Activated CD4-positive, alpha-beta T cell treated with anti-CD3 and anti-CD28 coated beads, Interleukin-2, amount 50 U/mL, for 16 hours (primary cell): Measurements from ENCODE around the gene B3GNT9.

Source experiments
- DNase-seq: peaks from one replicate; pipeline ENCODE4 v3.0.0-alpha.2; 2020

Gene B3GNT9

DNA sequence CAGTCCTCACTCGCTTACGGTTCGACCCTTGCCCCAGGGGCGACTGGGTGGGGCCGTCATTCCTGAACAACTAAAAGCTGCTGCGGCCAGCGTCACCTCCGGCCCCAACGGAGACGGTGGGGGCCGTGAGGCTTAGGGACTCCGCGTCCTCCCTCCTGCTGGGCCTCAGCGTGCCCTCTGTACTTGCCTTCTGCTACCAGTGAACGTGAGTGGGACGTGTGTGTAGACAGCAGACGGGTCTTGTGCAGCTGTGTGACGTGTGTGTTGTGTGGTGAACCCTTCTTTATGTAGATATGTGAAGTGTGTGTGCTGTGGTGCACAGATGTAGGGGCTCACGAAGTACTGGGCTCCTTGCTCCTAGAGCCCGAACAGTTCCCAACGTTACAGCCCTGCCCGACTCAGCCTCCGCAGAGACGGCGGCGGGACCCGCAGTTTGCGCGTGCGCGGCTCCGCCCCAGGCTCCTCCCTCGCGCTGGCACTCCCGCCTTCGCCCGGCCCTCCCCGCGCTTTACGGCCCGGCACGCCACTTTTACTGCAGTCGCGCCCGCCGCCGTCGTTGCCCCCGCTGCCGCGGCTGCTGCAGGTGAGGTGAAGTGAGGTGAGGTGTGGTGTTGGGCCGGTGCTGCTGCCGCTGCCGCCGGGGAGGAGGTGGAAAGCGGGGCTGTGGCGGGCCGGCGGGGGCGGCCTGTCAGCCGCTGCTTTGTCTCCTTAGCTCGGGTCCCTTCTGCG lies 41.2 kb downstream of the B3GNT9 start, which contains the start of gene PHAF1:
PHAF1 (plus strand) TSS at position 535 of the 729 bp plus-strand sequence. CDS start 235 bp downstream, outside the sequence.
- DNase-seq: peak; percentile 96

DNA sequence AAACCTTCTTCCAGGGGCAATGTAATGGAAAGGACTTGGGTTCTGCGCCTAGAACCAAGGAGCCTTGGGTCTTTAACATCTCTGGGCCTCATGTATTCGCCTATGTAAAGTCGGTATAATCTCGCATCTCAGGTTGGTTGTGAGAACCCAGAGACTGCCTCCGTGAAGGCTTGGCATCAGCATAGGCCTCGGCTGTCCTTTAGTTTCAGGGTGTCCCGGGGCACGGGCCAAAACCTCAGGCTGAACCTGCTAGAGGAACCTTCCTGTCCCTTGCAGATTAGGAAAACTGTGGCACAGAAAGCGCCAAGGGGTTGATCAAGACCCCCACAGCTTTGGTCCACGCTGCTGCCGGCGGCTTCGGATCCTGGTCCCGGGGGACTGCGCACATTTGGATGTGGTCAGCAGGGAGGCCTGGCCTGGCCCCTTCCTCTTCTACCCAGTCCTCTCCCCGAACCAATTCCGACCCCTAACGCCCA lies 41.8 kb downstream of the B3GNT9 start:
- DNase-seq: no peak

DNA sequence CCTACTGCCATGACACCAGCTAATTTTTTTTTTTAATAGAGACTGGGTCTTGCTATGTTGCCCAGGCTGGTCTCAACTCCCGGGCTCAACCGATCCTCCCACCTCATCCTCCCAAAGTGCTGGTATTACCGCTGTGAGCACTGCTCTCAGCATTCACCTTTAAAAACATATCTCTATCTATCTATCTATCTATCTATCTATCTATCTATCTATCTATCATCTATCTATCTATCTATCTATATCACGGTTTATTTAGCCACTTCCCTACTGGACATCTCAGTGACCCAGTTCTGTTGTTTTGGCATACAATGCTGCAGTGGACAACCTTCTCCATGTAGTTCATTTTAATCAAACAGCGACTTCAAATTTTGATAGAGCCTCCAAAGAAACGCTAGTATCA lies 42.3 kb downstream of the B3GNT9 start:
- no peak for DNase-seq

DNA sequence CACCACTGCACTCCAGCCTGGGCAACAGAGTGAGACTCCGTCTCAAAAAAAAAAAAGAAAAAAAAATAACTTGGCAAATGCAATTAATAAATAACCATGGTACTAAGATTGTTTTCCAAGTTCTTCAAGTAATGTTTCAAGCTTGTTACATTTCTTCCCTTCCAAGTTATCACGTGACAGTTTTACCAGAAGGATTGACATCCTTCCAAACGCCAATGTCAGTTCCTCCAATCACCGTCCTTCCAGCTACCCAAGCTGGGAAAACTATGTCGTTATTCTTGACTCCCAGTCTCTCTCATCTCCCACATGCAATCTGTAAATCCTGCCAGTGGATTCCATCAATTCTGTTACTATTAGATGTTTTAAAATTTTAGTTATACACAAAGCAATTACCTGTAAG lies 44.9 kb downstream of the B3GNT9 start:
- DNase-seq: no peak

DNA sequence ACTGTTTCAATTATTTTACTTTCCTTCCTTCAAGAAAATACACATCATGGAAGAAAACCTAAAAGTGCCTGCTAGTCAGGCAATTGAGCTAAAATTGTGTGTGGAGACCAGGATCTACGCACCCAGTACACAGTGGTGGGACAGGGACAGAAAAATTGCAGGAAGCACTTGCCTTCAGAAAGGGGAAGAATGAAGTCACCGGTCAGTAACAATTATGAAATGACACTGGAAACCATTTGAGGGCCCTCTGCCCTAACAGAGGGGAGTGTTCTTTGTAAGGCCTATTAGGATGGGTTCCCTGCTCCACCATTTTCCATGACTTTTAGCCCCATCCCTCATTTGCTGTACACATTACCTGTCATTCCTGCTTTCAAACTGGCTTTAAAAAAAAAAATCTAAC lies 45.6 kb downstream of the B3GNT9 start:
- DNase-seq: no peak

DNA sequence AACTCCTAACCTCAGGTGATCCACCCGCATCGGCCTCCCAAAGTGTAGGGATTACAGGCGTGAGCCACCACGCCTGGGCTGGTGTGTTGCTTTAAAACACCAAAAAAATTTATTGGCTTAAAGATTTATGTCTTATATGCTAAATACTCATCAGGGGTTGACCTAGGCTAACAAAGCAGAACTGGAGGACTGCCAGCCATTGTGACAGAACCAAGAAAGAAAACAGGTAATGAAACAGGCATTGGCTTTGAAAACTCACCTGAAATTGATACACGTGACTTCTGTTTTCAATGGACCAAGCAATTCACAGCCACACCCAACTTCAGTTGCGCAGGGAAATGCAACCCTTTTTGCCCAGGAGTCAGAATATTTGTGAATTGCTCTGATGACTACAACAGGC lies 46.0 kb downstream of the B3GNT9 start:
- DNase-seq: no peak

DNA sequence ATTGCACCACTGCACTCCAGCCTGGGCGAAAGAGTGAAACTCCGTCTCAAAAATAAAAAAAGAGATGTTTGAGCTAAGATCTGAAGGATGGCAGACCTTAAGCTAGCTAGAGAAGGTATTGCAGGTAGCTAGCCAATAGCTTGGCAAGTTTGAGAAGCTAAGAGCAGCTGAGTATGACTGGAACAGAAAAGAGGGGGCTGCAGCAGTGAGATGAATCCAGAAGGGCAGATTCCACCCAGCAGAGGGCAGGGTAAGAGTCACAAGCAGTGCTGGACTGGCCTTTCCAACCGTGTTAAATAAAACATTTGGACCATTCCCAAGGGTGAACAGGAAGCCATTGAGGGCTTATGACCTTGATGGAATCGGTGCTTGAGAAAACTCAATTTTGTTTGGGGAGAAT lies 46.7 kb downstream of the B3GNT9 start:
- DNase-seq: no peak

DNA sequence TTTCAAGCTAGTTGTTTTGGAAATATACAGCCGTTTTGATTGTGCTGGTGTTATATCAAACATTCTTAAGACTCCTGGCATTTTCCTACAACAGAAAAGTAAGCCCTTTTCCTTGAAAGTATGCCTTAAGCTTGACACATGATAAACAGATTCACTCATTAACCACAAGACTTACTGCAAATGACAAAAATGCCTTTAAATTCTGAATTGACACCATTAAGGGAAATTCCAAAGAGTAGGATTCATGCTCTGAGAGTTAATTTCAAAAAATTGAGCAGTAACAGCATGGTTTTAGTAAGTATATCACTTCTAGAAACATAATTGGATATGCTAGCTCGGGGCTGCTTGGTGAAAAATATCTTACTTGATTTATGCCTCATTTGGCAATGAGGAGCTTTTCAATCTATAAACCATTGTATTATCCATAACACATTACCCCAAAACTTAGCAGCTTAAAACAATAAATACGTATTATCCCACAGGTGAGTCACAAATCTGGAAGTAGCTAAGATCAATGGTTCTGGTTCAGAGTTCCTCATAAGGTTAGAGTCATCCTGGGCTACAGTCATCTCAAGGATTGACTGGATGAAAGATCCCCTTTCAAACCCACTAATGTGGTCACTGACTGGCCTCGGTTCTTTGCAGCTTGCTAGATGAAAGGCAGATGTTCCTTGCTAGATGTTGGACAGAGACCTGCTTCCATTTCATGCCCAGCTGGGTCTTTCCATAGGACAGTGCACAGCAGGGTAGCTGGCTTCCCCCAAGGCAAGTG lies 49.3 kb downstream of the B3GNT9 start:
- peak; percentile 39 for DNase-seq

DNA sequence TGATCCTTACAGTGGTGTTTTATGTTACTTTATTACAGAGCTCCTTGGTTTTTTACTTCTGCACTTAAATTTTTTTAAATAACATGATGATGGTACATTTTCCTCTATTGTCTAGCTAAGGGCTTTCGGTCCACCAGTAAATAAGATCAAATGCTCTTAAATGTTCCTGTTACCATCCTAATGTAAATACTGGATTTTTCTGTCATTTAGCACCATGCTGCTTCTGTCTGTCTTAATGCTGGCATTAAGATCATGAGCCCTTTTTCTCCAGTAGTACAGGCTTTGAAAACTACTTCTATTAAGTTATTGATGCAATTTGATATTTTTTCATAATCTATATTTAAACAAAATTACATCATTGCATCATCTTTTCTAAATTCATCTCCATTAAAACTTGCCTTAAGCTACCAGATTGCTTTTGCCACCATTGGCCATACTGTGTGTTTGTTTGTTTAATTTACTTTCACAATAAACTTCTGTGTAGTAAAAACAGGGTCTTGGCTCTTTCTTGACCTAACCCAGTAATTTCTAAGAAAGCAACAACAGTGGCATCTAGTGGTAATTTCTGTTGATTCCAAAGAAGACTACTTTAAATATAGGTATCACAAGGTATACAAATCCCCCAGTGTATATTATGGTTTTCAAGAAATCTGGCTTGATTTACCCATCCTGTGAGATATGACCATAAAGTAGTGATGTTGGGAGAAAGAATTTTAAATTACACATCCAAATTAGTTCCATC lies 50.1 kb downstream of the B3GNT9 start:
- peak; percentile 41 for DNase-seq

DNA sequence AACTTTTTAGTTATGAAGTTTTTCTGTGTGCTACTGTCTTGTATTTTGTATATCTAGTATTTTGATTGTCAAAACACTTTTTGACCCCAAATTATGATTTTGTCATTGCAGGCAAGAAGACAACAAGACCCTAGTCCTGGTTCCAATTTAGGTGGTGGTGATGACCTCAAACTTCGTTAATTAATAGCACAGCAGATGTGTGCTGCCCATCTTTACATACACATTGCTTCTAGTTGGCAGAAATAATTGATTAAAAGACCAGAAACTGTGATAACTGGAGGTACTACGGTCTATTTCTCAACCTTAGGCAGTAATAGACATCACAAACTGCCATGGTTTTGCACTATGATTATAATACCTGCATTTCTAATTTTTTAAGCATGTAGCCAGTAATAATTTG lies 52.2 kb downstream of the B3GNT9 start:
- DNase-seq: no peak
